Measurements from ENCODE around the gene KHSRP.

DNA sequence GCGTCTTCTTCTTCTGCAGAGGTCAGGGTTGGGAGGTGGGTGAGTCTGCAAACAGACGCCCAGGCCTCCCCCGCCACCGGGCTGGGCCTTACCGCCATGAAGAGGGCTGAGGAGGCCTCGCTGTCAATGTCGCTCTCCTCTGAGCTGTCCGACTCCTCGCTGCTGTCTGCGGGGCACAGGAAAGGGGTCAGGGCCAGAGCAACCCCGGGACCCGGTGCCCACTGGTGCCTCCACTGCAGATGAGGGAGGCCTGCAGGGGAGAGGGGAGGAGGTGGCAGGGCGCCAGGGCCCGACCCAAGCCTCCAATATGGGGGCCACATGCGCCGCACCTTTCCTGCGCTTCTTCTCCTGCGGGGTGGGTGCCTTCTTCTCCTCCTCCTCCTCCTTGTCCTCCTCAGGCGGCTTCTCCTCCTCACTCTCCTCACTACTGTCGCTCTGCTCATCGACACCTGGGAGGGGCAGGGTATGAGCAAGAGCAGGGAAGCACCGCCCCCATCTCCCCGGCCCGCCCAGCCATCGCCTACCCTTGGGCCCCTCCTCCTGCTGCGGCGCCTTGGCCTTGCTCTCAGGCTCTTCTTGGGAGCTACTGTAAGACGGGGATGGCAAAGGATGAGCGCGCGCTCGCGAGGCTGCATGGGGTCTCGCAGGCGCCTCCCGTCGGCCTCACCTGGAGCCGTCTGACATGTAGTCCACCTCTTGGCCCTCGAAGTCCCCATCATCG is 43.4 kb downstream of the KHSRP start:
- TF ChIP-seq CTCF (IDR thresholded peaks at IDR 0.05 in 2 of 3, conservative IDR thresholded peaks at IDR 0.05 in 1 of 3; ENCODE audit: control insufficient read depth in 2 of 3, extremely low read depth in 1 of 3, insufficient read depth in 1 of 3, low read depth in 3 of 3, low read length in 3 of 3) = no peak
- TF ChIP-seq, protein P1, sequence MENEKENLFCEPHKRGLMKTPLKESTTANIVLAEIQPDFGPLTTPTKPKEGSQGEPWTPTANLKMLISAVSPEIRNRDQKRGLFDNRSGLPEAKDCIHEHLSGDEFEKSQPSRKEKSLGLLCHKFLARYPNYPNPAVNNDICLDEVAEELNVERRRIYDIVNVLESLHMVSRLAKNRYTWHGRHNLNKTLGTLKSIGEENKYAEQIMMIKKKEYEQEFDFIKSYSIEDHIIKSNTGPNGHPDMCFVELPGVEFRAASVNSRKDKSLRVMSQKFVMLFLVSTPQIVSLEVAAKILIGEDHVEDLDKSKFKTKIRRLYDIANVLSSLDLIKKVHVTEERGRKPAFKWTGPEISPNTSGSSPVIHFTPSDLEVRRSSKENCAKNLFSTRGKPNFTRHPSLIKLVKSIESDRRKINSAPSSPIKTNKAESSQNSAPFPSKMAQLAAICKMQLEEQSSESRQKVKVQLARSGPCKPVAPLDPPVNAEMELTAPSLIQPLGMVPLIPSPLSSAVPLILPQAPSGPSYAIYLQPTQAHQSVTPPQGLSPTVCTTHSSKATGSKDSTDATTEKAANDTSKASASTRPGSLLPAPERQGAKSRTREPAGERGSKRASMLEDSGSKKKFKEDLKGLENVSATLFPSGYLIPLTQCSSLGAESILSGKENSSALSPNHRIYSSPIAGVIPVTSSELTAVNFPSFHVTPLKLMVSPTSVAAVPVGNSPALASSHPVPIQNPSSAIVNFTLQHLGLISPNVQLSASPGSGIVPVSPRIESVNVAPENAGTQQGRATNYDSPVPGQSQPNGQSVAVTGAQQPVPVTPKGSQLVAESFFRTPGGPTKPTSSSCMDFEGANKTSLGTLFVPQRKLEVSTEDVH (IDR thresholded peaks at IDR 0.05; ENCODE audit: low read depth, partially characterized antibody) = no peak

All from GM12878 (cell line).